ENCODE data around the gene SEMA4C. TPM values are rescaled to one million over a fixed set of nuclear protein-coding genes. Genes with fewer than 3 reads are reported as not detected.

SEMA4C gene
- polyA plus RNA-seq, 1 experiment = 16.8 TPM

DNA sequence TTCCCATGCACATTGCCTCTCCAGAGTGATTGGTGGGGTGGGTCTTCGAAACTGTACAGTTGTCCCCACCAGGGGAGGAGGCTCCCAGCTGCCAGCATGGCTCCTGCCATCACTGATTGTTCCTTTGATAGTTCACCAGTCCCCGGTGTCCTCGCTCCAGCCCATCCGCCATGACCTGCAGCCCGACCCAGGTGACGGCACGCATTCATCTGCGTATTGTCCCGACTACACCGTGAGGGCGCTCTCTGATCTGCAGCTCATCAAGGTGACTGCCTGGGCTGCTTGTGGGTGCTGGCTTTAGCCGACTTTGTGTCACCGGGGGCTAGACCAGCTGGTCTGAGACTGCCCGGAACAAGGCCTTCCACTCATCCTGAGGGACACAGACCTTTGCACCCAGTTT, 41.4 kb downstream of the SEMA4C start:
- CTCF ChIA-PET = interaction anchor here (0.7 kb wide), 1 partner anchor 29 kb away, joined by 3 read pairs; the partner anchor contains the start of gene ANKRD39

GRCh38 chr2:96826546-96827278, 43.2 kb downstream of the SEMA4C start:
- DNase-seq (ENCODE audit: low read depth, low spot score) = no peak
- ChIA-PET POLR2A (no interaction called here), CTCF (interaction anchor here (0.6 to 0.7 kb wide), 2 partner anchors 24 to 63 kb away, joined by 3 read pairs; no protein-coding TSS in a partner anchor)
- Histone ChIP-seq H3K9me3 (ENCODE audit: control insufficient read depth, insufficient read depth, low read length) (no peaks in the 10 kb centered on the region), H3K27ac (ENCODE audit: low read depth, low read length) (no peak overlapping the region), H3K27me3 (ENCODE audit: control insufficient read depth, insufficient read depth, low read length) (no peaks in the 10 kb centered on the region), H3K4me3 (ENCODE audit: low read depth, low read length) (no peak overlapping the region)
- TF ChIP-seq, protein P1, sequence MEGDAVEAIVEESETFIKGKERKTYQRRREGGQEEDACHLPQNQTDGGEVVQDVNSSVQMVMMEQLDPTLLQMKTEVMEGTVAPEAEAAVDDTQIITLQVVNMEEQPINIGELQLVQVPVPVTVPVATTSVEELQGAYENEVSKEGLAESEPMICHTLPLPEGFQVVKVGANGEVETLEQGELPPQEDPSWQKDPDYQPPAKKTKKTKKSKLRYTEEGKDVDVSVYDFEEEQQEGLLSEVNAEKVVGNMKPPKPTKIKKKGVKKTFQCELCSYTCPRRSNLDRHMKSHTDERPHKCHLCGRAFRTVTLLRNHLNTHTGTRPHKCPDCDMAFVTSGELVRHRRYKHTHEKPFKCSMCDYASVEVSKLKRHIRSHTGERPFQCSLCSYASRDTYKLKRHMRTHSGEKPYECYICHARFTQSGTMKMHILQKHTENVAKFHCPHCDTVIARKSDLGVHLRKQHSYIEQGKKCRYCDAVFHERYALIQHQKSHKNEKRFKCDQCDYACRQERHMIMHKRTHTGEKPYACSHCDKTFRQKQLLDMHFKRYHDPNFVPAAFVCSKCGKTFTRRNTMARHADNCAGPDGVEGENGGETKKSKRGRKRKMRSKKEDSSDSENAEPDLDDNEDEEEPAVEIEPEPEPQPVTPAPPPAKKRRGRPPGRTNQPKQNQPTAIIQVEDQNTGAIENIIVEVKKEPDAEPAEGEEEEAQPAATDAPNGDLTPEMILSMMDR (IDR thresholded peaks at IDR 0.05; ENCODE audit: low read depth, low read length) = no peak

More for the DNA sequence above, 41.4 kb downstream of the SEMA4C start:
- no peaks in the 10 kb centered on the region for H3K9me3 ChIP-seq (ENCODE audit: control insufficient read depth, insufficient read depth, low read length)
- H3K27me3 ChIP-seq (ENCODE audit: control insufficient read depth, insufficient read depth, low read length) = no peaks in the 10 kb centered on the region
- DNase-seq (ENCODE audit: low read depth, low spot score) = no peak
- no peak overlapping the region for H3K27ac ChIP-seq (ENCODE audit: low read depth, low read length)
- TF ChIP-seq, protein P1 (IDR thresholded peaks at IDR 0.05; ENCODE audit: low read depth, low read length) = no peak
- no peak overlapping the region for H3K4me3 ChIP-seq (ENCODE audit: low read depth, low read length)
- POLR2A ChIA-PET = no interaction called here

DNA sequence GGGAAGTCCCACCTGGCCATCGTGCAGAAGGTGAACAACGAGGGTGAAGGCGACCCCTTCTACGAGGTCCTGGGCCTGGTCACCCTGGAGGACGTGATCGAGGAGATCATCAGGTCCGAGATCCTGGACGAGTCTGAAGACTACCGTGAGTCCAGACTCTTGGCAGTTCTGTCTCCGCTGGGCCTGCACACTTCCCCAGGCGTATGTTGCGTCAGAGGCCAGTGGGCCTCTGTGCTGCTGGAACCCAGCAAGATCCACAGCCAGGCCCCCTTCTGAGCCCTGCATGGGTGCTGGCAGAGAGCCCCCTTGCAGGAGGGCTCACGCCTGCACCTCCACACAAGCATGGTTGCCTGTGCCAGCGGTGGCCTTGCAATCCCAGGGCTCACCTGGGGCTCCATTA, 44.8 kb downstream of the SEMA4C start:
- CTCF ChIA-PET = interaction anchor here (0.5 to 1.6 kb wide), 5 partner anchors 34 to 288 kb away, joined by 3 to 5 read pairs (median 3); partner anchors contain the start of gene ANKRD36
- TF ChIP-seq, protein P1 (IDR thresholded peaks at IDR 0.05; ENCODE audit: low read depth, low read length) = no peak
- no peak for DNase-seq (ENCODE audit: low read depth, low spot score)
- Histone ChIP-seq H3K4me3 (ENCODE audit: low read depth, low read length) (no peak overlapping the region), H3K27me3 (ENCODE audit: control insufficient read depth, insufficient read depth, low read length) (no peaks in the 10 kb centered on the region), H3K9me3 (ENCODE audit: control insufficient read depth, insufficient read depth, low read length) (no peaks in the 10 kb centered on the region), H3K27ac (ENCODE audit: low read depth, low read length) (no peak overlapping the region)
- POLR2A ChIA-PET = no interaction called here

GRCh38 chr2:96824079-96824870, 45.6 kb downstream of the SEMA4C start:
- H3K27ac ChIP-seq (ENCODE audit: low read depth, low read length) = no peak overlapping the region
- DNase-seq (ENCODE audit: low read depth, low spot score) = peak; percentile 41
- H3K27me3 ChIP-seq (ENCODE audit: control insufficient read depth, insufficient read depth, low read length) = no peaks in the 10 kb centered on the region
- ChIA-PET CTCF (interaction anchor here (0.5 to 1.6 kb wide), 5 partner anchors 10 to 288 kb away, joined by 3 read pairs; partner anchors contain the start of gene ANKRD36), POLR2A (interaction anchor here (0.6 to 1.1 kb wide), 3 partner anchors 12 to 64 kb away, joined by 3 to 4 read pairs (median 3); no protein-coding TSS in a partner anchor)
- TF ChIP-seq, protein P1 (IDR thresholded peaks at IDR 0.05; ENCODE audit: low read depth, low read length) = no peak
- no peaks in the 10 kb centered on the region for H3K9me3 ChIP-seq (ENCODE audit: control insufficient read depth, insufficient read depth, low read length)
- H3K4me3 ChIP-seq (ENCODE audit: low read depth, low read length) = no peak overlapping the region
